ENCODE data around the gene CFAP54.

Gene CFAP54

GRCh38 chr12:96889273-96889933 lies 400.0 kb downstream of the CFAP54 start:
- H3K4me1 ChIP-seq (ENCODE audit: control insufficient read depth, insufficient read depth, low read length): no peaks in the 10 kb centered on the region
- CTCF ChIA-PET: no interaction called here
- peak; percentile 82; the same call in 1 of the 2 replicates for TF ChIP-seq ZNF660 (tag by site-specific recombination; IDR thresholded peaks at IDR 0.05)
- TF ChIP-seq ELK4 (IDR thresholded peaks at IDR 0.05; ENCODE audit: borderline replicate concordance, low read depth, low read length): no peak
- H3K9me3 ChIP-seq (ENCODE audit: control insufficient read depth, insufficient read depth, low read depth, low read length): no peaks in the 10 kb centered on the region
- H3K27ac ChIP-seq (ENCODE audit: extremely low read depth, low read depth, low read length): no peak overlapping the region
- POLR2A ChIA-PET: no interaction called here
- H3K36me3 ChIP-seq (ENCODE audit: control insufficient read depth in 2 of 2, insufficient read depth in 1 of 2, low read length in 2 of 2): no peaks in the 10 kb centered on the region
- H3K4me3 ChIP-seq (ENCODE audit: low read depth, low read length): no peak overlapping the region

DNA sequence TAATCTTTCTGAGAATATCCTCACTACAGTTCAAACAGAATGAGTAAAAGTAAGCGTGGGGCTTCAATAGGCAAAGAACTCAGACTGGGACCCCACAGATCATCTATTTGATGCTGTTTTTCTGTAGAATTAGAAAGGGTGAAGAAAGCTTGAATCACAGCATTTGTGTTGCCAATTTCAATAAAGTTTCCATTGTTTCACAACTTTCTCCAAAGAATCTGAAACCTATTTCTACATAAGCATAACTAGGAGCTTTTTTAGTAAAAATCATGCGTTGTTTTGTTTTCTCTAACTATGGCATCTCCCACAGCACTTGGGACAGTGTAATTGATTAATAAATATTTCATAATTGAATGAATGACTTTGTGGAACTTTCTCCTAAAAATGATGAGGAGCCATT lies 401.0 kb downstream of the CFAP54 start:
- no peak for TF ChIP-seq ZNF654 (tag by site-specific recombination; IDR thresholded peaks at IDR 0.05; ENCODE audit: low read depth)
- no peak for TF ChIP-seq KLF16 (tag by site-specific recombination; IDR thresholded peaks at IDR 0.05)
- TF ChIP-seq REST (tag by site-specific recombination; IDR thresholded peaks at IDR 0.05): no peak
- no peak for TF ChIP-seq ZBTB20 (tag by site-specific recombination; IDR thresholded peaks at IDR 0.05)
- no peak for TF ChIP-seq ZNF202 (tag by site-specific recombination; IDR thresholded peaks at IDR 0.05; ENCODE audit: borderline replicate concordance)
- TF ChIP-seq ZNF292 (tag by site-specific recombination; IDR thresholded peaks at IDR 0.05; ENCODE audit: borderline replicate concordance, low read depth): no peak
- TF ChIP-seq, protein P1, sequence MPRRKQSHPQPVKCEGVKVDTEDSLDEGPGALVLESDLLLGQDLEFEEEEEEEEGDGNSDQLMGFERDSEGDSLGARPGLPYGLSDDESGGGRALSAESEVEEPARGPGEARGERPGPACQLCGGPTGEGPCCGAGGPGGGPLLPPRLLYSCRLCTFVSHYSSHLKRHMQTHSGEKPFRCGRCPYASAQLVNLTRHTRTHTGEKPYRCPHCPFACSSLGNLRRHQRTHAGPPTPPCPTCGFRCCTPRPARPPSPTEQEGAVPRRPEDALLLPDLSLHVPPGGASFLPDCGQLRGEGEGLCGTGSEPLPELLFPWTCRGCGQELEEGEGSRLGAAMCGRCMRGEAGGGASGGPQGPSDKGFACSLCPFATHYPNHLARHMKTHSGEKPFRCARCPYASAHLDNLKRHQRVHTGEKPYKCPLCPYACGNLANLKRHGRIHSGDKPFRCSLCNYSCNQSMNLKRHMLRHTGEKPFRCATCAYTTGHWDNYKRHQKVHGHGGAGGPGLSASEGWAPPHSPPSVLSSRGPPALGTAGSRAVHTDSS (tag by site-specific recombination; IDR thresholded peaks at IDR 0.05): no peak
- no peak for TF ChIP-seq ZNF658 (tag by site-specific recombination; IDR thresholded peaks at IDR 0.05)
- TF ChIP-seq ZNF223 (tag by site-specific recombination; IDR thresholded peaks at IDR 0.05): no peak
- no peak for TF ChIP-seq ZNF302 (tag by site-specific recombination; IDR thresholded peaks at IDR 0.05; ENCODE audit: low read depth)
- TF ChIP-seq, protein P2, sequence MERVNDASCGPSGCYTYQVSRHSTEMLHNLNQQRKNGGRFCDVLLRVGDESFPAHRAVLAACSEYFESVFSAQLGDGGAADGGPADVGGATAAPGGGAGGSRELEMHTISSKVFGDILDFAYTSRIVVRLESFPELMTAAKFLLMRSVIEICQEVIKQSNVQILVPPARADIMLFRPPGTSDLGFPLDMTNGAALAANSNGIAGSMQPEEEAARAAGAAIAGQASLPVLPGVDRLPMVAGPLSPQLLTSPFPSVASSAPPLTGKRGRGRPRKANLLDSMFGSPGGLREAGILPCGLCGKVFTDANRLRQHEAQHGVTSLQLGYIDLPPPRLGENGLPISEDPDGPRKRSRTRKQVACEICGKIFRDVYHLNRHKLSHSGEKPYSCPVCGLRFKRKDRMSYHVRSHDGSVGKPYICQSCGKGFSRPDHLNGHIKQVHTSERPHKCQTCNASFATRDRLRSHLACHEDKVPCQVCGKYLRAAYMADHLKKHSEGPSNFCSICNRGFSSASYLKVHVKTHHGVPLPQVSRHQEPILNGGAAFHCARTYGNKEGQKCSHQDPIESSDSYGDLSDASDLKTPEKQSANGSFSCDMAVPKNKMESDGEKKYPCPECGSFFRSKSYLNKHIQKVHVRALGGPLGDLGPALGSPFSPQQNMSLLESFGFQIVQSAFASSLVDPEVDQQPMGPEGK (tag by site-specific recombination; IDR thresholded peaks at IDR 0.05): no peak
- no peak for TF ChIP-seq ZNF501 (tag by site-specific recombination; IDR thresholded peaks at IDR 0.05)
- no peak for TF ChIP-seq ZNF600 (tag by site-specific recombination; IDR thresholded peaks at IDR 0.05)
- TF ChIP-seq ZNF10 (tag by site-specific recombination; IDR thresholded peaks at IDR 0.05): no peak
- TF ChIP-seq ZNF692 (tag by site-specific recombination; IDR thresholded peaks at IDR 0.05): no peak
- no peak for TF ChIP-seq HOXA7 (CRISPR knock-in tag; IDR thresholded peaks at IDR 0.05; ENCODE audit: borderline replicate concordance)
- TF ChIP-seq SP3 (tag by site-specific recombination; IDR thresholded peaks at IDR 0.05): no peak
- ChIA-PET POLR2A (no interaction called here), CTCF (interaction anchor here (0.7 kb wide), 1 partner anchor 268 kb away, joined by 3 read pairs; no protein-coding TSS in a partner anchor)
- no peak overlapping the region for H3K27ac ChIP-seq (ENCODE audit: extremely low read depth, low read depth, low read length)
- H3K4me1 ChIP-seq (ENCODE audit: control insufficient read depth, insufficient read depth, low read length): no peaks in the 10 kb centered on the region
- H3K4me3 ChIP-seq (ENCODE audit: low read depth, low read length): no peak overlapping the region
- no peaks in the 10 kb centered on the region for H3K36me3 ChIP-seq (ENCODE audit: control insufficient read depth in 2 of 2, insufficient read depth in 1 of 2, low read length in 2 of 2)
- H3K9me3 ChIP-seq (ENCODE audit: control insufficient read depth, insufficient read depth, low read depth, low read length): no peaks in the 10 kb centered on the region
